ENCODE measurements around the gene SNRK. TPM values are rescaled to one million over a fixed set of nuclear protein-coding genes. Genes with fewer than 3 reads are reported as not detected.

SNRK gene
- total RNA-seq, 1 experiment from 2014 or later: 12.0 TPM

DNA sequence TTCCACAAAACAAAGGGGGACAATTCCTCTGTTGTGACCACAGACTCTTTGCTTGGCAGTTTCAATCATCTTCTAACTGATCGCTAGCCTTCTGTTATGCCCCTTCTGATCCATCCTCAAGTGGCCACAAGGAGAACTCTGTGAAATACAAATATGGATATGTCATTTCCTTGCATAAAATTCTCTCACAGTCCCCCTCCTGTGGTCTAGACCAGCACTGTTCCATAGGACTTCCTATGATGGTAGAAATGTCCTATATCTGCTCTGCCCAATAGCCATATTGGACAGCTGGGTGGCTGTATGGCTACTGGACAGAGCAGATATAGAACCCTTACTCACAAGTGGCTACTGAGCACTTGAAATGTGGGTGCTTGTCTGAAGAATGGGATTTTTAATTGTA lies 25.9 kb upstream of the SNRK start:
- no peak overlapping the region for H2BK5ac ChIP-seq (ENCODE audit: insufficient read length, low read length)
- Mint-ChIP-seq H3K9me3 (no peaks in the 10 kb centered on the region), H3K27ac (no peak overlapping the region), H3K36me3 (ENCODE audit: insufficient read depth in 1 of 3, low read depth in 3 of 3) (no peaks in the 10 kb centered on the region; a peak in 1 of 7 replicates), H3K27me3 (ENCODE audit: low read depth) (peaks cover 11% of the 10 kb centered on the region), H3K4me3 (no peak overlapping the region), H3K4me1 (peaks cover 12 to 15% of the 10 kb centered on the region in 2 experiments)
- no peak for DNase-seq
- H3K27me3 ChIP-seq (ENCODE audit: insufficient read depth, low read length): no peaks in the 10 kb centered on the region; the same call in 1 of the 2 replicates
- H3K27ac ChIP-seq (ENCODE audit: insufficient read length, low read depth, low read length): no peak overlapping the region
- no peak overlapping the region for H2BK20ac ChIP-seq (ENCODE audit: low read depth, low read length, poor library complexity, severe bottlenecking)
- no peak overlapping the region for H4K5ac ChIP-seq (ENCODE audit: insufficient read length, low read depth, low read length)
- no peak overlapping the region for H3K9ac ChIP-seq (ENCODE audit: extremely low read depth, insufficient read length, low read length)
- no peak overlapping the region for H3K4ac ChIP-seq (ENCODE audit: low read depth, low read length)
- no peak overlapping the region for H4K91ac ChIP-seq (ENCODE audit: insufficient read length, low read depth, low read length)
- no peak overlapping the region for H2BK15ac ChIP-seq (ENCODE audit: low read depth, low read length)
- H3K23ac ChIP-seq (ENCODE audit: insufficient read length, low read depth, low read length): no peak overlapping the region
- H3K79me2 ChIP-seq (ENCODE audit: insufficient read depth, low read length): no peaks in the 10 kb centered on the region
- H3K4me2 ChIP-seq (ENCODE audit: insufficient read depth, insufficient read length, low read length): no peak overlapping the region
- H2AK5ac ChIP-seq (ENCODE audit: insufficient read length, low read length): no peak overlapping the region
- no peak overlapping the region for H2AFZ ChIP-seq (ENCODE audit: low read length)
- no peak overlapping the region for H4K8ac ChIP-seq (replicated peaks; ENCODE audit: insufficient read length, low read depth, low read length)
- TF ChIP-seq, protein P1, sequence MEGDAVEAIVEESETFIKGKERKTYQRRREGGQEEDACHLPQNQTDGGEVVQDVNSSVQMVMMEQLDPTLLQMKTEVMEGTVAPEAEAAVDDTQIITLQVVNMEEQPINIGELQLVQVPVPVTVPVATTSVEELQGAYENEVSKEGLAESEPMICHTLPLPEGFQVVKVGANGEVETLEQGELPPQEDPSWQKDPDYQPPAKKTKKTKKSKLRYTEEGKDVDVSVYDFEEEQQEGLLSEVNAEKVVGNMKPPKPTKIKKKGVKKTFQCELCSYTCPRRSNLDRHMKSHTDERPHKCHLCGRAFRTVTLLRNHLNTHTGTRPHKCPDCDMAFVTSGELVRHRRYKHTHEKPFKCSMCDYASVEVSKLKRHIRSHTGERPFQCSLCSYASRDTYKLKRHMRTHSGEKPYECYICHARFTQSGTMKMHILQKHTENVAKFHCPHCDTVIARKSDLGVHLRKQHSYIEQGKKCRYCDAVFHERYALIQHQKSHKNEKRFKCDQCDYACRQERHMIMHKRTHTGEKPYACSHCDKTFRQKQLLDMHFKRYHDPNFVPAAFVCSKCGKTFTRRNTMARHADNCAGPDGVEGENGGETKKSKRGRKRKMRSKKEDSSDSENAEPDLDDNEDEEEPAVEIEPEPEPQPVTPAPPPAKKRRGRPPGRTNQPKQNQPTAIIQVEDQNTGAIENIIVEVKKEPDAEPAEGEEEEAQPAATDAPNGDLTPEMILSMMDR (conservative IDR thresholded peaks at IDR 0.05): no peak
- no peaks in the 10 kb centered on the region for H3K23me2 ChIP-seq (ENCODE audit: insufficient read length, low read depth, low read length, poor library complexity, severe bottlenecking)
- H3K14ac ChIP-seq (ENCODE audit: insufficient read depth, low read length): no peak overlapping the region
- peaks cover 3% of the 10 kb centered on the region; the same call in 1 of the 2 replicates for H3K4me1 ChIP-seq (ENCODE audit: insufficient read depth, low read length)
- no peak overlapping the region for H2BK120ac ChIP-seq (ENCODE audit: low read depth, low read length, poor library complexity, severe bottlenecking)
- H3T11ph ChIP-seq (ENCODE audit: low read length): no peak overlapping the region
- WGBS (ENCODE audit: extremely low coverage, insufficient read length, low lambda C conversion rate): no CpG with 5 or more reads among the region's 1 CpG
- H3K56ac ChIP-seq (ENCODE audit: insufficient read length, low read depth, low read length): no peak overlapping the region
- H3K18ac ChIP-seq (ENCODE audit: insufficient read length, low read depth, low read length): no peak overlapping the region
- no peaks in the 10 kb centered on the region for H3K79me1 ChIP-seq (ENCODE audit: insufficient read depth, low read depth, low read length, poor library complexity, severe bottlenecking)
- H2BK12ac ChIP-seq (ENCODE audit: insufficient read length, low read depth, low read length): no peak overlapping the region
- no peaks in the 10 kb centered on the region for H4K20me1 ChIP-seq (ENCODE audit: control insufficient read depth, insufficient read depth, insufficient read length)
- no peaks in the 10 kb centered on the region for H3K9me3 ChIP-seq (ENCODE audit: control insufficient read depth, low read depth, low read length)
